ENCODE measurements around the gene AUTS2. TPM values are rescaled to one million over a fixed set of nuclear protein-coding genes. Genes with fewer than 3 reads are reported as not detected.

AUTS2 gene
- total RNA-seq, 1 experiment from 2014 or later, result 2.5 TPM

GRCh38 chr7:70426249-70426880, 828.1 kb downstream of the AUTS2 start:
- no peak for ATAC-seq
- no TSS peak for BruUV-seq (replicated peaks)
- in situ Hi-C loops (cut with HindIII; ENCODE audit: low pct_unique_long_range_greater_than_20kb, low sequenced_read_pairs) (no loop called here), intact Hi-C loops (cut with micrococcal nuclease; ENCODE audit: unreplicated experiment) (no loop called here)
- TF ChIP-seq, protein P1, sequence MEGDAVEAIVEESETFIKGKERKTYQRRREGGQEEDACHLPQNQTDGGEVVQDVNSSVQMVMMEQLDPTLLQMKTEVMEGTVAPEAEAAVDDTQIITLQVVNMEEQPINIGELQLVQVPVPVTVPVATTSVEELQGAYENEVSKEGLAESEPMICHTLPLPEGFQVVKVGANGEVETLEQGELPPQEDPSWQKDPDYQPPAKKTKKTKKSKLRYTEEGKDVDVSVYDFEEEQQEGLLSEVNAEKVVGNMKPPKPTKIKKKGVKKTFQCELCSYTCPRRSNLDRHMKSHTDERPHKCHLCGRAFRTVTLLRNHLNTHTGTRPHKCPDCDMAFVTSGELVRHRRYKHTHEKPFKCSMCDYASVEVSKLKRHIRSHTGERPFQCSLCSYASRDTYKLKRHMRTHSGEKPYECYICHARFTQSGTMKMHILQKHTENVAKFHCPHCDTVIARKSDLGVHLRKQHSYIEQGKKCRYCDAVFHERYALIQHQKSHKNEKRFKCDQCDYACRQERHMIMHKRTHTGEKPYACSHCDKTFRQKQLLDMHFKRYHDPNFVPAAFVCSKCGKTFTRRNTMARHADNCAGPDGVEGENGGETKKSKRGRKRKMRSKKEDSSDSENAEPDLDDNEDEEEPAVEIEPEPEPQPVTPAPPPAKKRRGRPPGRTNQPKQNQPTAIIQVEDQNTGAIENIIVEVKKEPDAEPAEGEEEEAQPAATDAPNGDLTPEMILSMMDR (IDR thresholded peaks at IDR 0.05), result no peak
- no peak for TF ChIP-seq POLR2AphosphoS5 (IDR thresholded peaks at IDR 0.05; ENCODE audit: low read depth, low read length)
- TF ChIP-seq REST (IDR thresholded peaks at IDR 0.05; ENCODE audit: insufficient read depth in 1 of 2, low read depth in 2 of 2, low read length in 1 of 2), result no peak
- TF ChIP-seq SIN3A (IDR thresholded peaks at IDR 0.05; ENCODE audit: borderline replicate concordance, insufficient read depth, low read depth, low read length), result no peak
- no peak for TF ChIP-seq TCF7L2 (IDR thresholded peaks at IDR 0.05; ENCODE audit: low read depth, low read length)
- Histone ChIP-seq H3K27ac (ENCODE audit: low read length) (no peak overlapping the region), H3K9me3 (ENCODE audit: control insufficient read depth, insufficient read depth, low read depth, low read length) (no peaks in the 10 kb centered on the region), H3K36me3 (ENCODE audit: control insufficient read depth, insufficient read depth, low read length) (no peaks in the 10 kb centered on the region), H3K27me3 (ENCODE audit: control insufficient read depth, insufficient read depth, low read length) (no peaks in the 10 kb centered on the region), H3K4me1 (ENCODE audit: control insufficient read depth, insufficient read depth, low read length) (no peaks in the 10 kb centered on the region), H3K4me3 (ENCODE audit: low read depth in 2 of 2, low read length in 2 of 2) (no peak overlapping the region)
- DNase-seq (ENCODE audit: low read depth, low spot score), result no peak
- CTCF ChIA-PET, result no interaction called here
- POLR2A ChIA-PET, result no interaction called here

GRCh38 chr7:70432567-70433001, 834.3 kb downstream of the AUTS2 start:
- BruUV-seq (replicated peaks), result no TSS peak

More at GRCh38 chr7:70432567-70433001, 834.3 kb downstream of the AUTS2 start:
- DNase-seq (ENCODE audit: low read depth, low spot score) (no peak), ATAC-seq (no peak)
- Histone ChIP-seq H3K4me3 (ENCODE audit: low read depth in 2 of 2, low read length in 2 of 2) (no peak overlapping the region), H3K9me3 (ENCODE audit: control insufficient read depth, insufficient read depth, low read depth, low read length) (no peaks in the 10 kb centered on the region), H3K36me3 (ENCODE audit: control insufficient read depth, insufficient read depth, low read length) (no peaks in the 10 kb centered on the region), H3K4me1 (ENCODE audit: control insufficient read depth, insufficient read depth, low read length) (no peaks in the 10 kb centered on the region), H3K27me3 (ENCODE audit: control insufficient read depth, insufficient read depth, low read length) (no peaks in the 10 kb centered on the region), H3K27ac (ENCODE audit: low read length) (no peak overlapping the region)
- TF ChIP-seq TCF7L2 (IDR thresholded peaks at IDR 0.05; ENCODE audit: low read depth, low read length) (no peak), POLR2AphosphoS5 (IDR thresholded peaks at IDR 0.05; ENCODE audit: low read depth, low read length) (no peak), SIN3A (IDR thresholded peaks at IDR 0.05; ENCODE audit: borderline replicate concordance, insufficient read depth, low read depth, low read length) (no peak), REST (IDR thresholded peaks at IDR 0.05; ENCODE audit: insufficient read depth in 1 of 2, low read depth in 2 of 2, low read length in 1 of 2) (no peak)
- TF ChIP-seq, protein P1 (IDR thresholded peaks at IDR 0.05), result no peak
- CTCF ChIA-PET, result no interaction called here
- intact Hi-C loops (cut with micrococcal nuclease; ENCODE audit: unreplicated experiment) (no loop called here), in situ Hi-C loops (cut with HindIII; ENCODE audit: low pct_unique_long_range_greater_than_20kb, low sequenced_read_pairs) (no loop called here)
- POLR2A ChIA-PET, result no interaction called here

All from Panc1 (cell line).